ENCODE data around the gene AHI1. TPM values are rescaled to one million over a fixed set of nuclear protein-coding genes. Genes with fewer than 3 reads are reported as not detected.
A peak's percentile ranks its signal among the peaks of the same experiment; 100 is the strongest.

The AHI1 gene
- total RNA-seq, 2 experiments from 2014 or later = 21.4 to 33.9 TPM

- H3K9me2 ChIP-seq (ENCODE audit: insufficient read depth, low read length) = no peaks in the 10 kb centered on the region
- H3K27ac ChIP-seq (ENCODE audit: low read depth, low read length, poor library complexity, severe bottlenecking) = peak overlapping the region; percentile 92
- no peak for DNase-seq (ENCODE audit: low spot score)
- no TSS peak for BruUV-seq (replicated peaks)
- no peaks in the 10 kb centered on the region; the same call in 1 of the 2 replicates for H3K9me3 ChIP-seq (ENCODE audit: low read length)
- 0 out of 2 replicates have a peak, but pooled peaks cover 3% of the 10 kb centered on the region for H3K36me3 ChIP-seq (ENCODE audit: insufficient read depth, low read length)
- ChIA-PET POLR2A (interaction anchor here (0.7 to 2.7 kb wide), 12 partner anchors 9 to 125 kb away, joined by 3 to 17 read pairs (median 4); partner anchors contain the start of gene MYB), CTCF (ENCODE audit: unreplicated experiment) (interaction anchor here (0.9 to 1.1 kb wide), 3 partner anchors 11 to 18 kb away, joined by 3 to 4 read pairs (median 3); no protein-coding TSS in a partner anchor)
- no peaks in the 10 kb centered on the region for H3K79me2 ChIP-seq (ENCODE audit: insufficient read depth, low read depth, low read length)
- no peak for TF ChIP-seq CTCF (conservative IDR thresholded peaks at IDR 0.05; ENCODE audit: low read length)
- TF ChIP-seq EZH2phosphoT487 (IDR thresholded peaks at IDR 0.05; ENCODE audit: borderline replicate concordance, low read depth, low read length) = no peak
- no peak overlapping the region for H3K4me3 ChIP-seq (ENCODE audit: low read depth, low read length, poor library complexity, severe bottlenecking)
- peak overlapping the region; percentile 14; the same call in 1 of the 2 replicates for H2AFZ ChIP-seq (ENCODE audit: low read length)
- intact Hi-C loops (cut with micrococcal nuclease; ENCODE audit: unreplicated experiment) = no loop called here
- H3K4me1 ChIP-seq (ENCODE audit: insufficient read depth, low read length, poor library complexity, severe bottlenecking) = peaks cover 86% of the 10 kb centered on the region
- H4K20me1 ChIP-seq (ENCODE audit: insufficient read depth, low read length) = no peaks in the 10 kb centered on the region
- peak overlapping the region; percentile 60 for H3K4me2 ChIP-seq (ENCODE audit: low read length)
These were observed 228.8 kb downstream of the AHI1 start for GRCh38 chr6:135268740-135269139.

DNA sequence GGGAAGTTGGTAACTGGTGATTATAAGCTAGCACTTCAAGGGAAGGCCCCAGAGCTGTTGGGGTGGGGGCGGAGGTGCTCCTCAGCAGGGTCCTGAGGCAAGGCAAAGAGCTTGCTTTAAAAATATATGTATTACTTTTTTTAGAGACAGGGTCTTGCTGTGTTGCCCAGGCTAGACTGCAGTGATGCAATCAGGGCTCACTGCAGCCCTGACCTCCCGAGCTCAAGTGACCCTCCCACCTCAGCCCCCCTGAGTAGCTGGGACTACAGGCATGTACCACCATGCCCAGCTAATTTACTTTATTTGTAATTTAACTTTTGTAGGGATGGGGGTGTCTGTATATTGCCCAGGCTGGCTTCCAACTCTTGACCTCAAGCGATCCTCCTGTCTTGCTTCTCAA is 229.3 kb downstream of the AHI1 start:
- H3K36me3 ChIP-seq (ENCODE audit: insufficient read depth, low read length) = 0 out of 2 replicates have a peak, but pooled peaks cover 3% of the 10 kb centered on the region
- no peaks in the 10 kb centered on the region; the same call in 1 of the 2 replicates for H3K9me3 ChIP-seq (ENCODE audit: low read length)
- H2AFZ ChIP-seq (ENCODE audit: low read length) = peak overlapping the region; percentile 56; the same call in 1 of the 2 replicates
- DNase-seq (ENCODE audit: low spot score) = no peak
- CTCF ChIA-PET (ENCODE audit: unreplicated experiment) = interaction anchor here (0.9 to 1.1 kb wide), 4 partner anchors 11 to 123 kb away, joined by 3 to 4 read pairs (median 3); no protein-coding TSS in a partner anchor
- no peak overlapping the region for H3K4me3 ChIP-seq (ENCODE audit: low read depth, low read length, poor library complexity, severe bottlenecking)
- H3K27ac ChIP-seq (ENCODE audit: low read depth, low read length, poor library complexity, severe bottlenecking) = peak overlapping the region; percentile 92
- peak overlapping the region; percentile 60 for H3K4me2 ChIP-seq (ENCODE audit: low read length)
- BruUV-seq (replicated peaks) = no TSS peak
- intact Hi-C loops (cut with micrococcal nuclease; ENCODE audit: unreplicated experiment) = no loop called here
- POLR2A ChIA-PET = interaction anchor here (0.7 to 2.7 kb wide), 14 partner anchors 10 to 126 kb away, joined by 3 to 17 read pairs (median 4); partner anchors contain the start of gene MYB
- H3K79me2 ChIP-seq (ENCODE audit: insufficient read depth, low read depth, low read length) = no peaks in the 10 kb centered on the region
- H3K9me2 ChIP-seq (ENCODE audit: insufficient read depth, low read length) = no peaks in the 10 kb centered on the region
- no peak for TF ChIP-seq EZH2phosphoT487 (IDR thresholded peaks at IDR 0.05; ENCODE audit: borderline replicate concordance, low read depth, low read length)
- no peak for TF ChIP-seq CTCF (conservative IDR thresholded peaks at IDR 0.05; ENCODE audit: low read length)
- H3K4me1 ChIP-seq (ENCODE audit: insufficient read depth, low read length, poor library complexity, severe bottlenecking) = peaks cover 87% of the 10 kb centered on the region
- no peaks in the 10 kb centered on the region for H4K20me1 ChIP-seq (ENCODE audit: insufficient read depth, low read length)

GRCh38 chr6:135267085-135267484 is 230.5 kb downstream of the AHI1 start:
- CTCF ChIA-PET (ENCODE audit: unreplicated experiment) = interaction anchor here (0.6 to 1.5 kb wide), 3 partner anchors 13 to 76 kb away, joined by 3 to 5 read pairs (median 4); no protein-coding TSS in a partner anchor
- TF ChIP-seq EZH2phosphoT487 (IDR thresholded peaks at IDR 0.05; ENCODE audit: borderline replicate concordance, low read depth, low read length) (no peak), CTCF (conservative IDR thresholded peaks at IDR 0.05; ENCODE audit: low read length) (no peak)

More at GRCh38 chr6:135267085-135267484, 230.5 kb downstream of the AHI1 start:
- no TSS peak for BruUV-seq (replicated peaks)
- H3K4me3 ChIP-seq (ENCODE audit: low read depth, low read length, poor library complexity, severe bottlenecking) = peak overlapping the region; percentile 31
- DNase-seq (ENCODE audit: low spot score) = peak; percentile 98
- POLR2A ChIA-PET = interaction anchor here (0.5 to 2.7 kb wide), 18 partner anchors 13 to 1024 kb away, joined by 3 to 17 read pairs (median 4); no protein-coding TSS in a partner anchor
- H3K9me3 ChIP-seq (ENCODE audit: low read length) = no peaks in the 10 kb centered on the region; the same call in 1 of the 2 replicates
- no peaks in the 10 kb centered on the region for H3K79me2 ChIP-seq (ENCODE audit: insufficient read depth, low read depth, low read length)
- intact Hi-C loops (cut with micrococcal nuclease; ENCODE audit: unreplicated experiment) = loop anchor here (2.0 kb wide), 2 partner anchors 84 to 156 kb away; no protein-coding TSS in a partner anchor
- H3K4me2 ChIP-seq (ENCODE audit: low read length) = peak overlapping the region; percentile 60
- H3K27ac ChIP-seq (ENCODE audit: low read depth, low read length, poor library complexity, severe bottlenecking) = peak overlapping the region; percentile 92
- H3K36me3 ChIP-seq (ENCODE audit: insufficient read depth, low read length) = 0 out of 2 replicates have a peak, but pooled peaks cover 3% of the 10 kb centered on the region
- H4K20me1 ChIP-seq (ENCODE audit: insufficient read depth, low read length) = no peaks in the 10 kb centered on the region
- peaks cover 93% of the 10 kb centered on the region for H3K4me1 ChIP-seq (ENCODE audit: insufficient read depth, low read length, poor library complexity, severe bottlenecking)
- no peaks in the 10 kb centered on the region for H3K9me2 ChIP-seq (ENCODE audit: insufficient read depth, low read length)
- peak overlapping the region; percentile 56; the same call in 1 of the 2 replicates for H2AFZ ChIP-seq (ENCODE audit: low read length)
